SK-N-SH (cell line): ENCODE measurements around the gene CIAO3. TPM values are rescaled to one million over a fixed set of nuclear protein-coding genes. Genes with fewer than 3 reads are reported as not detected.

Experiments used
- CTCF ChIA-PET: fragments of 300-600, 350-600 bp; formaldehyde crosslinking; extraction: SDS; loops from one replicate; lab custom pipeline; 2021; lab: Yijun Ruan, JAX
- POLR2A ChIA-PET: fragments of 350-600 bp; sonication (Branson Sonifier 250); formaldehyde crosslinking; extraction: SDS; loops from one replicate; lab custom pipeline; 2020; ENCODE audit warnings: antibody characterized with exemption, inconsistent platforms; lab: Yijun Ruan, JAX
- DNase-seq: peaks from one replicate; pipeline ENCODE4 v3.0.0; 2012
- H2AFZ ChIP-seq: fragments of 200-600 bp; sonication (generic); 2 replicates; pipeline ENCODE4 v1.8.1; 2016; ENCODE audit warnings: antibody characterized with exemption, mild to moderate bottlenecking, low read depth
- H3F3A ChIP-seq: fragments of 200-600 bp; sonication (generic); replicated peaks from 2 replicates; pipeline ENCODE3; 2016; ENCODE audit warnings: antibody characterized with exemption, mild to moderate bottlenecking; ENCODE audit not compliant: insufficient read depth
- H3K27ac ChIP-seq, 2 experiments: fragments of 200-500 bp in 1 of 2; fragments of 200-600 bp in 1 of 2; sonication (Bioruptor generic) in 1 of 2; sonication (generic), shearing (Covaris generic) in 1 of 2; 2 replicates each; pipeline versions ENCODE4 v1.5.1 to v1.6.1; 2014 to 2016; ENCODE audit warnings: low read depth in 2 of 2, inconsistent platforms in 1 of 2, low read length in 1 of 2, mild to moderate bottlenecking in 1 of 2, mixed read lengths in 1 of 2
- H3K27me3 ChIP-seq: fragments of 200-600 bp; sonication (generic), shearing (Covaris generic); 2 replicates; pipeline ENCODE4 v1.6.1; 2016; ENCODE audit warnings: mixed run types; ENCODE audit not compliant: insufficient read depth
- H3K36me3 ChIP-seq, 2 experiments: fragments of 200-500 bp in 1 of 2; fragments of 200-600 bp in 1 of 2; sonication (Bioruptor generic) in 1 of 2; sonication (generic) in 1 of 2; replicated peaks in 1 of 2; 2 replicates each; pipeline versions ENCODE3 to v1.5.1; 2014 to 2016; ENCODE audit warnings: low read length in 1 of 2, mild to moderate bottlenecking in 1 of 2; ENCODE audit not compliant: insufficient read depth in 2 of 2, control insufficient read depth in 1 of 2
- H3K4me1 ChIP-seq, 2 experiments: fragments of 200-500 bp in 1 of 2; fragments of 200-600 bp in 1 of 2; sonication (Bioruptor generic) in 1 of 2; sonication (generic), shearing (Covaris generic) in 1 of 2; 2 replicates each; pipeline versions ENCODE4 v1.5.1 to v1.6.1; 2014 to 2016; ENCODE audit warnings: low read depth in 1 of 2, low read length in 1 of 2, mixed run types in 1 of 2; ENCODE audit not compliant: insufficient read depth in 2 of 2, control insufficient read depth in 1 of 2
- H3K4me2 ChIP-seq: fragments of 200-600 bp; sonication (generic), shearing (Covaris generic); 2 replicates; pipeline ENCODE4 v1.6.1; 2017; ENCODE audit warnings: mixed run types
- H3K4me3 ChIP-seq, 2 experiments: fragments of 200-500 bp in 1 of 2; fragments of 200-600 bp in 1 of 2; sonication (Bioruptor generic) in 1 of 2; sonication (generic), shearing (Covaris generic) in 1 of 2; 2 replicates each; pipeline versions ENCODE4 v1.5.1 to v1.8.1; 2014 to 2016; ENCODE audit warnings: low read depth in 2 of 2, inconsistent platforms in 1 of 2, low read length in 1 of 2, mild to moderate bottlenecking in 1 of 2, mixed read lengths in 1 of 2, moderate library complexity in 1 of 2
- H3K79me2 ChIP-seq: fragments of 200-600 bp; sonication (generic); 2 replicates; pipeline ENCODE4 v1.8.1; 2017; ENCODE audit warnings: mild to moderate bottlenecking; ENCODE audit not compliant: insufficient read depth
- H3K9ac ChIP-seq: fragments of 200-600 bp; sonication (generic); 2 replicates; pipeline ENCODE4 v1.6.1; 2017; ENCODE audit warnings: mixed run types
- H3K9me2 ChIP-seq: fragments of 200-600 bp; sonication (generic); 2 replicates; pipeline ENCODE4 v1.6.1; 2017; ENCODE audit warnings: mixed run types
- H3K9me3 ChIP-seq: fragments of 200-600 bp; sonication (generic); 2 replicates; pipeline ENCODE4 v1.6.1; 2017; ENCODE audit warnings: mixed run types, mild to moderate bottlenecking, moderate library complexity
- H4K20me1 ChIP-seq: fragments of 200-600 bp; sonication (generic); 2 replicates; pipeline ENCODE4 v1.6.1; 2017; ENCODE audit warnings: mild to moderate bottlenecking, mixed run types; ENCODE audit not compliant: insufficient read depth
- EZH2phosphoT487 ChIP-seq: fragments of 200-600 bp; sonication (generic); IDR thresholded peaks from 2 replicates; pipeline ENCODE4 v1.6.1; 2017; ENCODE audit warnings: low read depth, mixed run types, mild to moderate bottlenecking, antibody characterized with exemption, moderate library complexity, borderline replicate concordance
- REST ChIP-seq: IDR thresholded peaks from 2 replicates; pipeline ENCODE4 v1.6.1; 2012; ENCODE audit warnings: mild to moderate bottlenecking, low read depth, low read length, moderate library complexity
- TCF12 ChIP-seq: IDR thresholded peaks from 2 replicates; pipeline ENCODE4 v1.4.0; 2012
- WGBS: methylation state at CpG from one replicate; pipeline ENCODE4 v1.1.6; 2017; ENCODE audit warnings: low lambda C conversion rate; 5-methylcytosine and 5-hydroxymethylcytosine counted together
- polyA plus RNA-seq, 3 experiments: library from polyadenylated mRNA; depleted of rRNA; stranded (reverse); fragments of >200 nt; gene quantifications; 2 replicates each; pipeline ENCODE4 v1.2.3, GENCODE V29; 2012

Gene CIAO3
- polyA plus RNA-seq, 1 of the 3 experiments (the other 2 are of a cell fraction), result 14.4 TPM

DNA sequence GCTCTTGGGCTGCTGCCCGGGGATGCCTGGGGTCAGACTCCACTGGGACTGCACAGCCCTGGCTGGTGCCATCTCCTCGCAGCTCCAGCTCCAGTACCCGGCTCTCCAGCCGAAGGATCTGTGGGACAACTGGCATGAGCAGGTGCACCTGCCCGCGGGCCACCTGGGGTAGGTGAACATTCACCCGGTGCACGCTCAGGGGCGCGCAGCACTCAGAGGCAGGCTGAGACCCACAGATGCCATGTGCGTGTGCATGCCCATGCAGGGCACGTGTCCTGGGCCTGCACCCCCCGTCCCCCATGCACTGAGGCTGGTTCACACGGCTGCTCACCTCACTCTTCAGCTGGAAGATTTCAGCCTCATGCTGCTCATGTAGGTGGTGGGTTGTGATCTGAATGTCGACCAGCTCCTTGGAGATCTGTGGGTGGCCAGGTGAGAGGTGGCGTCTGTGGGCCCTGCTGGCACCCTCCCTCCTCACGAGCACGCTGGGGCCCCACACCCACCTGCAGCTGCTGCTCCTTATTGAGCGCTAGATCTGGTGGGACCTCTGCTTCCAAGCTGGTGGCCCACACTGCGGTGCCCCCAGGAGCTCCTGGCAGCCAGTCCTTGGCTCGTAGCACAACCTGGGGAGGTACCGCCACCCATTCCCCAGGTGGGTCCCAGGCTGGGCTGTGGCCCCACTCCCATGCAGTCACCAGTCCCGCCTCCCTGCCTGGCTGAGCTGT, 15.2 kb downstream of the CIAO3 start:
- 84% methylated on average over 6 of the region's 23 CpGs for WGBS
- Histone ChIP-seq H3F3A (peaks cover 17% of the 10 kb centered on the region), H3K79me2 (no peaks in the 10 kb centered on the region; the same call in 1 of the 2 replicates), H4K20me1 (0 out of 2 replicates have a peak, but pooled peaks cover 14% of the 10 kb centered on the region), H3K4me3 (no peak overlapping the region), H3K27ac (no peak overlapping the region; a peak in 1 of 4 replicates), H3K4me2 (no peak overlapping the region), H3K9me2 (no peaks in the 10 kb centered on the region), H3K4me1 (peaks cover 4 to 28% of the 10 kb centered on the region in 2 experiments; a peak in 2 of 4 replicates), H3K9ac (no peak overlapping the region), H3K36me3 (peaks cover 0 to 2% of the 10 kb centered on the region in 2 experiments), H2AFZ (no peak overlapping the region), H3K9me3 (no peaks in the 10 kb centered on the region), H3K27me3 (no peaks in the 10 kb centered on the region)
- TF ChIP-seq REST, result no peak
- no peak for TF ChIP-seq EZH2phosphoT487
- no peak for DNase-seq
- POLR2A ChIA-PET, result interaction anchor here (1.0 to 2.6 kb wide), 4 partner anchors 9 to 19 kb away, joined by 3 to 13 read pairs (median 3); partner anchors contain the start of gene METRN
- CTCF ChIA-PET, result interaction anchor here (1.0 to 20.3 kb wide), 5 partner anchors 12 to 60 kb away, joined by 3 to 358 read pairs (median 4); partner anchors contain the start of genes ANTKMT, CIAO3, FBXL16 and METRN

- ChIA-PET CTCF (interaction anchor here (1.3 to 20.3 kb wide), 4 partner anchors 12 to 61 kb away, joined by 3 to 358 read pairs (median 7); partner anchors contain the start of genes ANTKMT, FBXL16 and METRN), POLR2A (interaction anchor here (1.0 to 2.6 kb wide), 4 partner anchors 9 to 18 kb away, joined by 3 to 13 read pairs (median 3); partner anchors contain the start of gene METRN)
- peaks cover 21% of the 10 kb centered on the region for H3F3A ChIP-seq
- H3K4me2 ChIP-seq, result no peak overlapping the region
- H3K9me2 ChIP-seq, result no peaks in the 10 kb centered on the region
- no peak overlapping the region for H3K4me3 ChIP-seq
- no peaks in the 10 kb centered on the region; the same call in 1 of the 2 replicates for H3K79me2 ChIP-seq
- no peaks in the 10 kb centered on the region for H3K9me3 ChIP-seq
- 0 out of 2 replicates have a peak, but pooled peaks cover 14% of the 10 kb centered on the region for H4K20me1 ChIP-seq
- no peak overlapping the region for H3K9ac ChIP-seq
- DNase-seq, result no peak
- H3K4me1 ChIP-seq, result peaks cover 5 to 30% of the 10 kb centered on the region in 2 experiments; a peak in 3 of 4 replicates
- H3K36me3 ChIP-seq, result peaks cover 0 to 2% of the 10 kb centered on the region in 2 experiments
- H3K27me3 ChIP-seq, result no peaks in the 10 kb centered on the region
- H2AFZ ChIP-seq, result no peak overlapping the region
- no peak overlapping the region for H3K27ac ChIP-seq
- TF ChIP-seq TCF12, result no peak
- TF ChIP-seq, all 33 proteins: peak for 0
- 94% methylated on average over 3 of the region's 7 CpGs for WGBS
Measured at GRCh38 chr16:725041-725376, 15.8 kb downstream of the CIAO3 start.
